Stimulated activated CD4-positive, alpha-beta T cell treated with anti-CD3 and anti-CD28 coated beads, Interleukin-1b, Interleukin-23, amount 100 ng/mL, for 1 hour (primary cell): Measurements from ENCODE around the gene BDH1.
"Not testable (repeated sequence)": the region's sequence is repeated elsewhere in the genome, so short reads cannot be mapped to it uniquely, and the experiment has no call there.

Experiments used
- DNase-seq, 2 donors: peaks; one replicate each; pipeline ENCODE4 v3.0.0-alpha.2; 2020; ENCODE audit warnings: low read depth in 2 of 2

BDH1 gene

GRCh38 chr3:197555281-197556261 lies at the start of gene BDH1:
TSS of gene BDH1 (minus strand) at chr3:197555968. CDS start at chr3:197546443, 9,525 bp downstream.
- peak; percentile 15 to 39 for DNase-seq

- DNase-seq: no peak
Observed at GRCh38 chr3:197603317-197603933, 47.7 kb upstream of the BDH1 start.

GRCh38 chr3:197602351-197602750 lies 46.6 kb upstream of the BDH1 start:
- DNase-seq: not testable (repeated sequence)

GRCh38 chr3:197601566-197601840 lies 45.7 kb upstream of the BDH1 start:
- DNase-seq: not testable (repeated sequence)

- no peak for DNase-seq
Observed at GRCh38 chr3:197600796-197601565, 45.2 kb upstream of the BDH1 start.

- DNase-seq: peak; percentile 46 to 54
Observed at GRCh38 chr3:197599089-197599765, 43.5 kb upstream of the BDH1 start.

GRCh38 chr3:197598404-197598980 lies 42.7 kb upstream of the BDH1 start:
- DNase-seq: no peak

- no peak for DNase-seq
Observed at GRCh38 chr3:197597335-197597734, 41.6 kb upstream of the BDH1 start.

- DNase-seq: no peak
Observed at GRCh38 chr3:197595470-197596185, 39.9 kb upstream of the BDH1 start.

GRCh38 chr3:197593046-197593380 lies 37.2 kb upstream of the BDH1 start:
- no peak for DNase-seq

- DNase-seq: no peak
Observed at GRCh38 chr3:197592361-197593045, 36.7 kb upstream of the BDH1 start.

- no peak for DNase-seq
Observed at GRCh38 chr3:197591816-197592215, 36.0 kb upstream of the BDH1 start.

- DNase-seq: no peak
Observed at GRCh38 chr3:197590313-197590962, 34.7 kb upstream of the BDH1 start.

GRCh38 chr3:197589545-197589944 lies 33.8 kb upstream of the BDH1 start:
- DNase-seq: no peak

- DNase-seq: not testable (repeated sequence)
Observed at GRCh38 chr3:197586768-197587167, 31.0 kb upstream of the BDH1 start.

GRCh38 chr3:197586181-197586580 lies 30.4 kb upstream of the BDH1 start:
- DNase-seq: no peak

- no peak for DNase-seq
Observed at GRCh38 chr3:197584733-197585132, 29.0 kb upstream of the BDH1 start.

- no peak for DNase-seq
Observed at GRCh38 chr3:197583371-197583770, 27.6 kb upstream of the BDH1 start.

GRCh38 chr3:197580253-197580691 lies 24.5 kb upstream of the BDH1 start:
- DNase-seq: no peak

GRCh38 chr3:197578376-197578775 lies 22.6 kb upstream of the BDH1 start:
- DNase-seq: no peak
